Astrocyte (in vitro differentiated cells and primary cell): ENCODE results near the gene FRS2.

Source experiments
- EZH2 ChIP-seq: IDR thresholded peaks from 2 replicates; pipeline ENCODE4 v1.6.1; 2012; ENCODE audit warnings: mild to moderate bottlenecking, low read length, inconsistent platforms; ENCODE audit not compliant: insufficient read depth
- TF ChIP-seq, protein P1 (sequence below): IDR thresholded peaks from 2 replicates; pipeline ENCODE4 v1.5.1; 2011; ENCODE audit warnings: low read depth, mild to moderate bottlenecking, inconsistent platforms, low read length, moderate library complexity; ENCODE audit not compliant: insufficient read depth

DNA sequence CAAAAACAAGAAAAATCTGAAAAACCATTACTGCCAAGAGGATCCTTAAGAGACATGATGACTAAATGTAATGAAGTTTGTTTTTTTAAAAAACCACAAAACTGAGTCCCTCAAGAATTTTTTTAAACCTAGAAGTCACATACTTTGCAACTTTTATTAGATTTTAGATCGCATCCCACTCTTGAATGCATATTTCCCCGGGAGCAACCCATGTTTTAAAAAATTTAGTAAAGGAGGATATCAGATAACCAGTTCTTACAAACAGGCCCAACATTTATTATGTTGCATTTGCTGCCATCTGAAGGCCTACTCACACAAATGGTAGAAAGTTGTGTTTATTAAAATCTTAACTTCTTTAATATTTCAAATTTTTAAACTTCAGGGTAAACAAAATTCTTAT is 70.8 kb downstream of the FRS2 start:
- TF ChIP-seq, protein P1, sequence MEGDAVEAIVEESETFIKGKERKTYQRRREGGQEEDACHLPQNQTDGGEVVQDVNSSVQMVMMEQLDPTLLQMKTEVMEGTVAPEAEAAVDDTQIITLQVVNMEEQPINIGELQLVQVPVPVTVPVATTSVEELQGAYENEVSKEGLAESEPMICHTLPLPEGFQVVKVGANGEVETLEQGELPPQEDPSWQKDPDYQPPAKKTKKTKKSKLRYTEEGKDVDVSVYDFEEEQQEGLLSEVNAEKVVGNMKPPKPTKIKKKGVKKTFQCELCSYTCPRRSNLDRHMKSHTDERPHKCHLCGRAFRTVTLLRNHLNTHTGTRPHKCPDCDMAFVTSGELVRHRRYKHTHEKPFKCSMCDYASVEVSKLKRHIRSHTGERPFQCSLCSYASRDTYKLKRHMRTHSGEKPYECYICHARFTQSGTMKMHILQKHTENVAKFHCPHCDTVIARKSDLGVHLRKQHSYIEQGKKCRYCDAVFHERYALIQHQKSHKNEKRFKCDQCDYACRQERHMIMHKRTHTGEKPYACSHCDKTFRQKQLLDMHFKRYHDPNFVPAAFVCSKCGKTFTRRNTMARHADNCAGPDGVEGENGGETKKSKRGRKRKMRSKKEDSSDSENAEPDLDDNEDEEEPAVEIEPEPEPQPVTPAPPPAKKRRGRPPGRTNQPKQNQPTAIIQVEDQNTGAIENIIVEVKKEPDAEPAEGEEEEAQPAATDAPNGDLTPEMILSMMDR = no peak
- TF ChIP-seq EZH2 = no peak
